ENCODE results near the gene GDE1. TPM values are rescaled to one million over a fixed set of nuclear protein-coding genes. Genes with fewer than 3 reads are reported as not detected.

Gene GDE1
- total and polyA plus RNA-seq, 12 donors: 20.1 to 91.8 (median 64.1) TPM

DNA sequence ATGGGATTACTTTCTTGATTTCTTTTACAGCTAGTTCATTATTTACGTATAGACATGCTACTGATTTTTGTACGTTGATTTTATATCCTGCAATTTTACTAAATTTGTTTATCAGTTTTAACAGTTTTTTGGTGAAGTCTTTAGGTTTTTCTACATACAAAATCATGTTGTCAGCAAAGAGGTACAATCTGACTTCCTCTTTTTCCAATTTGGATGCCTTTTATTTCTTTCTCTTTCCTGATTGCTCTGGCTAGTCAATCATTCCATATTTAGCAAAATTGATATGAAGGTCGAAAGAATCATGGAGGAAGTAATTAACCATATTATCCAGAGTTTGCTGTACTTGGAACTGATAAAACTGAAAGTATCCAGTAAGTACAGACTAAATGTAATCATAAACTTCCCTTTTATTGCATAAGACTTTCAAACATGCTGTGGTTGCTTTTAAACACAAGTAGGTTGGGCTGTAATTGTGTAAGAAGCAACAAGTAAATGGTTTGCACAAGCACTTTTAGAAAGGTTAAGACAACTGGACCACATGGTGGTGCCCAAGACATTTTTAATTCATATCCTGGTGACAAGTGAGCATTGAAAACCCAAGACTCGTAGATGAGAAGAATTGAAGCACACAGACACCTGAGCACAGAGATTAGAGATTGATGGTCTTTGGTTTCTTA lies 8.4 kb downstream of the GDE1 start:
- H3K27ac ChIP-seq: no peak overlapping the region
- no peaks in the 10 kb centered on the region for H3K27me3 ChIP-seq
- 75 to 84% (median 81%) methylated on average over 4 of the region's 4 CpGs for WGBS, 4 donors
- H3K4me3 ChIP-seq: no peak overlapping the region
- DNase-seq: no peak
- TF ChIP-seq CTCF (IDR thresholded peaks at IDR 0.05) (no peak), POLR2A (IDR thresholded peaks at IDR 0.05) (no peak)
- no peaks in the 10 kb centered on the region for H3K9me3 ChIP-seq (replicated peaks in 1 of 3)
- peaks cover 0 to 29% of the 10 kb centered on the region in 2 donors for H3K36me3 ChIP-seq (replicated peaks in 1 of 2)
- intact Hi-C loops (cut with DNase I): no loop called here
- H3K4me1 ChIP-seq (replicated peaks in 1 of 2): peaks cover 0 to 31% of the 10 kb centered on the region in 2 donors

DNA sequence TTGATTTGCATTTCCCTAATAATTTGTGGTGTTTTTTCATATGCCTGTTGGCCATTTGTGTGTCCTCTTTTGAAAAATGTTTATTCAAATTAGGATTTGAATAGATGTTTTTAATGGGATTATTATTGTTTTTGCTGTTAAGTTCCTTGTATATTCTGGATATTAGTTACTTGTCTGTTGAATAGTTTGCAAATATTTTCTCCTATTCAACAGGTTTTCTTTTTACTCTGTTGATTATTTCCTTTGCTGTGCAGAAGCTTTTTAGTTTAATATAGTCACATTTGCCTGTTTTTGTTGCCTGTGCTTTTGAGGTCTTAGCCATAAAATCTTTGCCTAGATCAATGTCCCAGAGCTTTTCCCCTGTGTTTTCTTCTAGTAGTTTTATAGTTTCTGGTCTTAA lies 9.6 kb downstream of the GDE1 start:
- DNase-seq: no peak
- H3K4me1 ChIP-seq (replicated peaks in 1 of 2): peaks cover 0 to 19% of the 10 kb centered on the region in 2 donors
- intact Hi-C loops (cut with DNase I): no loop called here
- H3K9me3 ChIP-seq (replicated peaks in 1 of 3): no peaks in the 10 kb centered on the region
- H3K27ac ChIP-seq: no peak overlapping the region
- peaks cover 0 to 35% of the 10 kb centered on the region in 2 donors for H3K36me3 ChIP-seq (replicated peaks in 1 of 2)
- no peak for TF ChIP-seq POLR2A (IDR thresholded peaks at IDR 0.05)
- H3K27me3 ChIP-seq: no peaks in the 10 kb centered on the region
- no peak overlapping the region for H3K4me3 ChIP-seq

DNA sequence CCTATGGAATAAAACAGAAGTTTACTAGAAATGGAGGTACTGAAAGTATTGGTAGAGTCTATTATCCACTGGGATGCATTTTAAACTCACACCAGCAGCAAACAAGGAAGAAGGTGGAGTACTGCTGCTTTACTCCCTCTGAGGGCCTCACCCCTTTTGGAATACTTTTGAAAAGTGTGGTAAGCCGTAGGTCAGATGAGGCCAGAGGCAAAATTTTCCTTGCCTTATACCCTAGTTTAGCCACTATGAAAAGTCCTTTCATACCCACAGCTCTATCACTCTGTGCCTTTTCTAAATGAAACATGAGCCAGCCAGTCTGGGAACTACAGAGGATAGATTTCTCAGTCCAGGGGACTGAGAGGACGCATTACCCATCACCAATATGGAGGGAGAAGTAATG lies 14.0 kb downstream of the GDE1 start:
- intact Hi-C loops (cut with DNase I): loop anchor here (10.0 kb wide), 3 partner anchors 123 to 423 kb away; no protein-coding TSS in a partner anchor
- Histone ChIP-seq H3K27ac (no peak overlapping the region), H3K36me3 (replicated peaks in 1 of 2) (peaks cover 0 to 52% of the 10 kb centered on the region in 2 donors), H3K4me3 (no peak overlapping the region), H3K4me1 (replicated peaks in 1 of 2) (peaks cover 0 to 4% of the 10 kb centered on the region in 2 donors), H3K27me3 (no peaks in the 10 kb centered on the region), H3K9me3 (replicated peaks in 1 of 3) (no peaks in the 10 kb centered on the region)
- TF ChIP-seq CTCF (IDR thresholded peaks at IDR 0.05) (no peak), POLR2A (IDR thresholded peaks at IDR 0.05) (no peak)
- WGBS, 4 donors: 90 to 96% (median 93%) methylated on average over 2 of the region's 2 CpGs
- DNase-seq: no peak

DNA sequence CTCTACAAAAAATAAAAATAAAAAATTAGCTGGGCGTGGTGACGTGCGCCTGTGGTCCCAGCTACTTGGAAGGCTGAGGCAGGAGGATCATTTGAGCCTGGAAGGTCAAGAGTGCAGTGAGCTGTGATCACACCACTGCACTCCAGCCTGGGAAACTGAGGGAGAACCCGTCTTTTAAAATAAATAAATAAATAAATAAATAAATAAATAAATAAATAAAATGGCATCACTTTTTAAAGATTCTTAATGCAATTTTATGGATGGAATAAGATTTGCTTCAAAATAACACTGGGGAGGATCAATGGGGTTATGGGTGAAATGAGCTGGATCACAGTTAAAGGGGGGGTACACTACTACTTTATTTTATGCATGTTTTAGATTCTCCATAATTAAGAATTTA lies 14.9 kb downstream of the GDE1 start:
- DNase-seq: no peak
- WGBS, 4 donors: 95 to 98% (median 97%) methylated on average over 4 of the region's 4 CpGs
- Histone ChIP-seq H3K4me3 (no peak overlapping the region), H3K9me3 (replicated peaks in 1 of 3) (no peaks in the 10 kb centered on the region), H3K36me3 (replicated peaks in 1 of 2) (peaks cover 0 to 57% of the 10 kb centered on the region in 2 donors), H3K4me1 (replicated peaks in 1 of 2) (peaks cover 0 to 4% of the 10 kb centered on the region in 2 donors), H3K27me3 (no peaks in the 10 kb centered on the region), H3K27ac (no peak overlapping the region)
- TF ChIP-seq CTCF (IDR thresholded peaks at IDR 0.05): no peak
- TF ChIP-seq POLR2A (IDR thresholded peaks at IDR 0.05): no peak
- intact Hi-C loops (cut with DNase I): loop anchor here (10.0 kb wide), 3 partner anchors 122 to 422 kb away; no protein-coding TSS in a partner anchor
